ENCODE measurements around the gene PXDN. TPM values are rescaled to one million over a fixed set of nuclear protein-coding genes. Genes with fewer than 3 reads are reported as not detected.

The PXDN gene
- total and polyA plus RNA-seq, 2 donors (not counting 1 experiment from before 2014, with no cell fraction given), result 0.21 to 1.4 TPM

- Mint-ChIP-seq H3K4me3 (no peak overlapping the region), H3K9me3 (ENCODE audit: insufficient read depth) (no peaks in the 10 kb centered on the region), H3K27ac (no peak overlapping the region), H3K27me3 (peaks cover 6% of the 10 kb centered on the region), H3K4me1 (peaks cover 2% of the 10 kb centered on the region)
- H4K20me1 ChIP-seq (ENCODE audit: control insufficient read depth, insufficient read depth, low read length, poor library complexity, severe bottlenecking), result no peaks in the 10 kb centered on the region
- H3K9ac ChIP-seq (ENCODE audit: low read length), result no peak overlapping the region
- ChIA-PET POLR2A (no interaction called here), CTCF (no interaction called here)
- intact Hi-C loops (cut with micrococcal nuclease), result no loop called here
- no peaks in the 10 kb centered on the region for H3K27me3 ChIP-seq (replicated peaks in 1 of 4; ENCODE audit: control extremely low read depth in 1 of 4, control insufficient read depth in 3 of 4, insufficient read depth in 4 of 4, low read length in 3 of 4)
- ATAC-seq (ENCODE audit: low read depth), result no peak
- no peak overlapping the region for H3K4me2 ChIP-seq (replicated peaks; ENCODE audit: low read depth, low read length, poor library complexity, severe bottlenecking)
- no peaks in the 10 kb centered on the region for H3K36me3 ChIP-seq (replicated peaks in 1 of 2; ENCODE audit: control extremely low read depth in 1 of 2, control insufficient read depth in 1 of 2, extremely low read depth in 1 of 2, insufficient read depth in 2 of 2, low read length in 1 of 2)
- no peak overlapping the region for H2AFZ ChIP-seq (ENCODE audit: insufficient read depth, low read depth, low read length, poor library complexity, severe bottlenecking)
- no peak overlapping the region for H3K27ac ChIP-seq (ENCODE audit: low read length in 2 of 2)
- peaks cover 0 to 5% (median 0%) of the 10 kb centered on the region in 3 donors for H3K9me3 ChIP-seq (ENCODE audit: control extremely low read depth in 1 of 3, control insufficient read depth in 2 of 3, insufficient read depth in 1 of 3, low read length in 2 of 3)
- TF ChIP-seq CTCF (IDR thresholded peaks at IDR 0.05) (no peak), EZH2 (IDR thresholded peaks at IDR 0.05; ENCODE audit: borderline replicate concordance, insufficient read depth, low read depth, low read length, poor library complexity, severe bottlenecking) (no peak)
- 90% methylated on average over 17 of the region's 18 CpGs for WGBS (ENCODE audit: insufficient coverage)
- no peaks in the 10 kb centered on the region for H3K4me1 ChIP-seq (ENCODE audit: control insufficient read depth in 2 of 2, insufficient read depth in 2 of 2, low read length in 2 of 2)
- no peak for DNase-seq
- no peaks in the 10 kb centered on the region for H3K79me2 ChIP-seq (ENCODE audit: control insufficient read depth, insufficient read depth, low read length)
- H3K4me3 ChIP-seq (ENCODE audit: control extremely low read depth in 1 of 5, extremely low read depth in 1 of 5, insufficient read depth in 1 of 5, low read depth in 2 of 5, low read length in 4 of 5), result no peak overlapping the region
Measured at GRCh38 chr2:1793868-1794445, 49.6 kb upstream of the PXDN start.

- H3K4me1 ChIP-seq (ENCODE audit: control insufficient read depth in 2 of 2, insufficient read depth in 2 of 2, low read length in 2 of 2), result no peaks in the 10 kb centered on the region
- intact Hi-C loops (cut with micrococcal nuclease), result no loop called here
- TF ChIP-seq CTCF (IDR thresholded peaks at IDR 0.05) (no peak), EZH2 (IDR thresholded peaks at IDR 0.05; ENCODE audit: borderline replicate concordance, insufficient read depth, low read depth, low read length, poor library complexity, severe bottlenecking) (no peak)
- peaks cover 0 to 3% (median 0%) of the 10 kb centered on the region in 3 donors for H3K9me3 ChIP-seq (ENCODE audit: control extremely low read depth in 1 of 3, control insufficient read depth in 2 of 3, insufficient read depth in 1 of 3, low read length in 2 of 3)
- H3K4me2 ChIP-seq (replicated peaks; ENCODE audit: low read depth, low read length, poor library complexity, severe bottlenecking), result no peak overlapping the region
- ChIA-PET POLR2A (no interaction called here), CTCF (no interaction called here)
- ATAC-seq (ENCODE audit: low read depth) (no peak), DNase-seq (no peak)
- H3K79me2 ChIP-seq (ENCODE audit: control insufficient read depth, insufficient read depth, low read length), result no peaks in the 10 kb centered on the region
- 82% methylated on average over 20 of the region's 23 CpGs for WGBS (ENCODE audit: insufficient coverage)
- no peak overlapping the region for H3K9ac ChIP-seq (ENCODE audit: low read length)
- H3K27me3 ChIP-seq (replicated peaks in 1 of 4; ENCODE audit: control extremely low read depth in 1 of 4, control insufficient read depth in 3 of 4, insufficient read depth in 4 of 4, low read length in 3 of 4), result no peaks in the 10 kb centered on the region
- H3K27me3 Mint-ChIP-seq, result peaks cover 3% of the 10 kb centered on the region
- H3K9me3 Mint-ChIP-seq (ENCODE audit: insufficient read depth), result no peaks in the 10 kb centered on the region
- no peak overlapping the region for H2AFZ ChIP-seq (ENCODE audit: insufficient read depth, low read depth, low read length, poor library complexity, severe bottlenecking)
- no peak overlapping the region for H3K27ac ChIP-seq (ENCODE audit: low read length in 2 of 2)
- no peak overlapping the region for H3K27ac Mint-ChIP-seq
- H4K20me1 ChIP-seq (ENCODE audit: control insufficient read depth, insufficient read depth, low read length, poor library complexity, severe bottlenecking), result no peaks in the 10 kb centered on the region
- H3K4me3 Mint-ChIP-seq, result no peak overlapping the region
- no peak overlapping the region for H3K4me3 ChIP-seq (ENCODE audit: control extremely low read depth in 1 of 5, extremely low read depth in 1 of 5, insufficient read depth in 1 of 5, low read depth in 2 of 5, low read length in 4 of 5)
- peaks cover under 1% of the 10 kb centered on the region for H3K4me1 Mint-ChIP-seq
- no peaks in the 10 kb centered on the region for H3K36me3 ChIP-seq (replicated peaks in 1 of 2; ENCODE audit: control extremely low read depth in 1 of 2, control insufficient read depth in 1 of 2, extremely low read depth in 1 of 2, insufficient read depth in 2 of 2, low read length in 1 of 2)
Measured at GRCh38 chr2:1793001-1793867, 48.9 kb upstream of the PXDN start.
